Activated effector memory CD4-positive, alpha-beta T cell treated with anti-CD3 and anti-CD28 coated beads, Interleukin-2, amount 50 U/mL, for 16 hours (primary cell): ENCODE results near the gene OBSCN.

Experiments used
- DNase-seq: peaks from one replicate; pipeline ENCODE4 v3.0.0-alpha.2; 2020

OBSCN gene

DNA sequence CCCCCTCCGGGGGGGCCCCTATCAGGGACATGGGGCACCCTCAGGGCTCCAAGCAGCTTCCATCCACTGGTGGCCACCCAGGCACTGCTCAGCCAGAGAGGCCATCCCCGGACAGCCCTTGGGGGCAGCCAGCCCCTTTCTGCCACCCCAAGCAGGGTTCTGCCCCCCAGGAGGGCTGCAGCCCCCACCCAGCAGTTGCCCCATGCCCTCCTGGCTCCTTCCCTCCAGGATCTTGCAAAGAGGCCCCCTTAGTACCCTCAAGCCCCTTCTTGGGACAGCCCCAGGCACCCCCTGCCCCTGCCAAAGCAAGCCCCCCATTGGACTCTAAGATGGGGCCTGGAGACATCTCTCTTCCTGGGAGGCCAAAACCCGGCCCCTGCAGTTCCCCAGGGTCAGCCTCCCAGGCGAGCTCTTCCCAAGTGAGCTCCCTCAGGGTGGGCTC is 163.9 kb downstream of the OBSCN start:
- DNase-seq = no peak

DNA sequence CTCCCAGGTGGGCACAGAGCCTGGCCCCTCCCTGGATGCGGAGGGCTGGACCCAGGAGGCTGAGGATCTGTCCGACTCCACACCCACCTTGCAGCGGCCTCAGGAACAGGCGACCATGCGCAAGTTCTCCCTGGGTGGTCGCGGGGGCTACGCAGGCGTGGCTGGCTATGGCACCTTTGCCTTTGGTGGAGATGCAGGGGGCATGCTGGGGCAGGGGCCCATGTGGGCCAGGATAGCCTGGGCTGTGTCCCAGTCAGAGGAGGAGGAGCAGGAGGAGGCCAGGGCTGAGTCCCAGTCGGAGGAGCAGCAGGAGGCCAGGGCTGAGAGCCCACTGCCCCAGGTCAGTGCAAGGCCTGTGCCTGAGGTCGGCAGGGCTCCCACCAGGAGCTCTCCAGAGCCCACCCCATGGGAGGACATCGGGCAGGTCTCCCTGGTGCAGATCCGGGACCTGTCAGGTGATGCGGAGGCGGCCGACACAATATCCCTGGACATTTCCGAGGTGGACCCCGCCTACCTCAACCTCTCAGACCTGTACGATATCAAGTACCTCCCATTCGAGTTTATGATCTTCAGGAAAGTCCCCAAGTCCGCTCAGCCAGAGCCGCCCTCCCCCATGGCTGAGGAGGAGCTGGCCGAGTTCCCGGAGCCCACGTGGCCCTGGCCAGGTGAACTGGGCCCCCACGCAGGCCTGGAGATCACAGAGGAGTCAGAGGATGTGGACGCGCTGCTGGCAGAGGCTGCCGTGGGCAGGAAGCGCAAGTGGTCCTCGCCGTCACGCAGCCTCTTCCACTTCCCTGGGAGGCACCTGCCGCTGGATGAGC is 164.5 kb downstream of the OBSCN start:
- no peak for DNase-seq

GRCh38 chr1:228373004-228373680 is 165.3 kb downstream of the OBSCN start:
- no peak for DNase-seq

DNA sequence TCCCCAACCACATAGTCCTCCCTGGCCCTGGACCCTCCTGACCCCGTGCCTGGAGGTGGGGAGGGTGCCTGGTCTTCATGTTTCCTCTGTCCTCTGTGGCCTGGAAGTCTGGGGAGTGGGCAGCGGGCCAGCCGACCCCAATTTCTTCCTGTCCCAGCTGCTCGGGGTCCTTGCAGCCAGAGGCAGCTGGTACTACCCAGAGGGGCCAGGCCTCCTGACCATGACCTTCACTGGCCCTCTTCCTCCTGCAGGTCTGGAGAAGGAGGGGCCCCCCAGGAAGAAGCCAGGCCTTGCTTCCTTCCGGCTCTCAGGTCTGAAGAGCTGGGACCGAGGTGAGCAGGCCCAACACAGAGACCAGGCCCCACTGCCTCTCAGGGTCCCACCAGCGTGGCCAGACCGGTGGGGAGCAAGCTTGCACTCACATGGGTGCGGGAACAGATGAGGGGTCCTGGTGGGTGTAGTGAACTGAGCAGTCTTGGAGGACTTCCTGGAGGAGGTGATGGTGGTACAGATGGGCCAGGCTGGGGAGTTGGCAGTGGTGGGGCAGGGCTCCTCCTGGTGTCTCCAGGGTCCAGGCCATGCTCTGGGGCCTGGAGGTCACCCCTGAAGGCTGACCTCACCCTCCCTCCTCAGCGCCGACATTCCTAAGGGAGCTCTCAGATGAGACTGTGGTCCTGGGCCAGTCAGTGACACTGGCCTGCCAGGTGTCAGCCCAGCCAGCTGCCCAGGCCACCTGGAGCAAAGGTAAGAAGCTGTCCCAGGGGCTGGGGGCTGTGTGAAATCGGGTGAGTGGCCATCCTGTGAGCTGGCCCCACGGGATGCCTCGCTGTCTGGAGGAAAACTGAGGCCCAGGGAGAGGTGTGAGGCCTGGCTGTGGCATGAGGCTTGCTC is 166.1 kb downstream of the OBSCN start:
- no peak for DNase-seq

GRCh38 chr1:228374711-228375577 is 167.1 kb downstream of the OBSCN start:
- no peak for DNase-seq

GRCh38 chr1:228375578-228376261 is 167.9 kb downstream of the OBSCN start:
- DNase-seq = no peak

DNA sequence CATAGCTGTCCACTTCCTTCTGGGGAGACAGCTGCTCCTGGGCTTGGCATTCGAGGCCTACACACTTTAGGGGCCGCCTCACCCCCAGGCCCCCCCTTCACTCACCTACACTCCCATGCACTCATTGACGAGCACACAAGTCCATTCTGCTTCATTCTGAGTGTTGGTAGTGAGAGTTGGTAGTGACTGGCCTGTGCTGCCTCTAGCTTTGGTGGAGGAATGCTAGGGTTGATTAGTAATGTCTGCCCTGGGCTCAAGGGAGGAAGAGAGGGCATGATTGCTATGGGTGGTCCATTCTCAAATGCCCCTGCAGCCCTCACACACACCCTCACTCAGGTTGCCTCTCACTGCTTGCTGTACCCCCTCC is 168.4 kb downstream of the OBSCN start:
- no peak for DNase-seq

DNA sequence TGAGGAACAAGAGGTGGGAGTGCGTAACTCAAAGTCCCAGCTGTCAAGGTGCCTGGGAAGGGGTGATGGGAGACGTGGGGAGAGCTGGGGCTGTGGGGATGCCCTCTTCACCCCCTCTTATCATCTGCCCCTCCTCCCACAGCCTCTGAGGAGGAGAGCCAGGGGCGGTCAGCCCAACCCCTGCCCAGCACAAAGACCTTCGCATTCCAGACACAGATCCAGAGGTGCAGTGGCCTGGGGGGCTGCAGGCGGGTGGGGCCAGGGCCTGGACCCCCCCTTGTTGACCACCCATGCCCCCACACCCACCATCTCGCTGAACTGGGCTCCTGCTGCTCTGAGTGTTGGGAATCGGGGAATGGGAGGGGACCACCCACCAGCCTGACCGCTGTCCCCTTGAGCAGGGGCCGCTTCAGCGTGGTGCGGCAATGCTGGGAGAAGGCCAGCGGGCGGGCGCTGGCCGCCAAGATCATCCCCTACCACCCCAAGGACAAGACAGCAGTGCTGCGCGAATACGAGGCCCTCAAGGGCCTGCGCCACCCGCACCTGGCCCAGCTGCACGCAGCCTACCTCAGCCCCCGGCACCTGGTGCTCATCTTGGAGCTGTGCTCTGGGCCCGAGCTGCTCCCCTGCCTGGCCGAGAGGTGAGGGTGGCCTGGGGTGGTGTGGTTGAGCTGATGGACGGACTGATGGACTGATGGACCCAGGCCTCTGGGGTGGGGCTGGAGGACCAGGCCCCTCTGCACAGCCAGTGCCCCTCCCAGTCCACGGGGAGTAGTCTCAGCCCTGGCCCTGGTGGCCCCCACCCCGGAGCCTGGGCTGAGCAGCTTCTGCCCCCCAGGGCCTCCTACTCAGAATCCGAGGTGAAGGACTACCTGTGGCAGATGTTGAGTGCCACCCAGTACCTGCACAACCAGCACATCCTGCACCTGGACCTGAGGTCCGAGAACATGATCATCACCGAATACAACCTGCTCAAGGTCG is 169.1 kb downstream of the OBSCN start:
- DNase-seq = no peak

GRCh38 chr1:228377664-228378089 is 169.8 kb downstream of the OBSCN start:
- no peak for DNase-seq

- peak; percentile 77 for DNase-seq
These were observed 170.4 kb downstream of the OBSCN start for GRCh38 chr1:228378090-228378872.

GRCh38 chr1:228378873-228379460 is 171.1 kb downstream of the OBSCN start:
- DNase-seq = no peak

DNA sequence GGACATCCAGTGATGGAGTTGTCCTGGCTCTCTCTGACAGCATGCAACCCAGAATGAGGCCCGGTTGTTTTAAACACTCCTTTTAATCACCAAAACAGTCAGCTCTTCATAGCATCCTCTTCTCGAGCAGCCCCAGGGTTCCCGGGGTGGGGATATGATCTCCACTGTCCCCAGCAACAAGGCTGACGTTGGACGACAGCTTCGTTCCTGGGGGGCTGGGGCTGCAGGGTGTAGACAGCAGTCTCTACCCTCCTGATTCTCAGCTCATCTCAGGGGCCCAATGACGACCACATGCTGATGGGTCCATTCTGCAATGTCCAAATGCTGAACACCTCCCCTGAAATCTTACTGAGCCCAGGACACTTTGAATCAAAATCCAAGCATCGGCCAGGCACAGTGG is 171.8 kb downstream of the OBSCN start:
- DNase-seq = no peak

GRCh38 chr1:228381356-228381755 is 173.5 kb downstream of the OBSCN start:
- no peak for DNase-seq

GRCh38 chr1:228383773-228384172 is 175.9 kb downstream of the OBSCN start:
- no peak for DNase-seq

DNA sequence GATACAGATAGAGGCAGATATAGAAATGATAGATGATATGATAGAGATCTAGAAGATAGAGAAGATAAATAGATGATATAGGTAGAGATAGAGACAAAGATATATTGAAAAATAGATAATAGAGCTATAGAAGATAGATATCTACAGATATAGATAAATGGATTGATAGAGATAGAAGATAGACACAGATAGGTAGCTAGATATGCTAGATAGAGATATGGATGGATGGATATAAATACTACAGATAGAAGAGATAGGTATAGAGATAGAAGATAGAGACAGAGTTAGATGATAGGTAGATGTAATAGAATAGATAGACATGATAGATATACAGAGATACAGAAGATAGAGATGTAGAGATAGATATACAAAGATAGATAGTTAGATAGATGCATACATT is 177.4 kb downstream of the OBSCN start:
- DNase-seq = no peak

- DNase-seq = no peak
These were observed 179.5 kb downstream of the OBSCN start for GRCh38 chr1:228387321-228387720.

DNA sequence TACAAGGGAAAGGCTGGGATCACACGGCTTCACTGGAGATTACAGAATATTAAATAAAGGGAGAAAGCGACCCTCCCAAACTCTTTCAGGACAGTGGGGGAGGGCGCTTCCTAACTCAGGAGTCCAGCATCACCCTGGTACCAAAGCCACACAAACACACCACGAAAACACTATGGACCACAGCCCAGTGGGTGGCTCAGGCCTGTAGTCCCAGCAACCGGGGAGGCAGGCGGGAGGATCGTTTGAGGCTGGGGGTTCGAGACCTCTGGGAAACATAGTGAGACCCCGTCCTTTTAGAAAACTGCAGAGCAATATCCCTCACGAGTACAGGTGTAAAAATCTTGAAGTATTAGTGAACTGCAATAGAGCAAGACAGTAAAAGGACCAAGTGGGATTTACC is 182.8 kb downstream of the OBSCN start:
- DNase-seq = no peak

DNA sequence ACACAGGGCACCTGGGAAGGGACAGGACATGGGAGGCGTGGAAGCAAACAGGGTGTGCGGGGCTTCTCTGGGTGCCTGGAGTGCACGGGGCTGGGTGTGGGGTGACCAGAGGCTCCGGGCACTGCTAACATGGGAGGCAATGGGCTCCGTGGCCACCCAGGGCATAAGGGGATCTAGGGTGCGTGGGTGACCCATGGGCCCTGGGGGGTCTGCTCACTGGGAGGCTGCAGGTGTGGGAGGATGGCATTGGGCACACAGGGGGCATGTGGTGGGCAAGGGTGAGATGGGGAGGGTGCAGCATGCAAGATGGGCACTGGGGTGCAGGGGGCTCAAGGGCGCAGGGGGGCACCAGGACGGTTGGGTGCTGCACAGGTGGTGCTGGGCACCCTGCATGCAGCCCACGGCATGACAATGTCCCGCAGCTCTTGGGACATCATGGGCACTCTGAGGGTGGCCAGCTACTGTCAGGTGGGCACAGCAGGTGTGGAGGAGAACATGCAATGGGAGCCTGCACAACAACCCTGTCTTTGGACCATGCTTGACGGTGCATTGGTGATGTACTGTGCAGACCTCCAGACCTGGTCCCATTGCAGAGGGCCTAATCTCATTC is 183.7 kb downstream of the OBSCN start:
- DNase-seq = peak; percentile 58
